ENCODE data around the gene DCTPP1.

Gene DCTPP1

DNA sequence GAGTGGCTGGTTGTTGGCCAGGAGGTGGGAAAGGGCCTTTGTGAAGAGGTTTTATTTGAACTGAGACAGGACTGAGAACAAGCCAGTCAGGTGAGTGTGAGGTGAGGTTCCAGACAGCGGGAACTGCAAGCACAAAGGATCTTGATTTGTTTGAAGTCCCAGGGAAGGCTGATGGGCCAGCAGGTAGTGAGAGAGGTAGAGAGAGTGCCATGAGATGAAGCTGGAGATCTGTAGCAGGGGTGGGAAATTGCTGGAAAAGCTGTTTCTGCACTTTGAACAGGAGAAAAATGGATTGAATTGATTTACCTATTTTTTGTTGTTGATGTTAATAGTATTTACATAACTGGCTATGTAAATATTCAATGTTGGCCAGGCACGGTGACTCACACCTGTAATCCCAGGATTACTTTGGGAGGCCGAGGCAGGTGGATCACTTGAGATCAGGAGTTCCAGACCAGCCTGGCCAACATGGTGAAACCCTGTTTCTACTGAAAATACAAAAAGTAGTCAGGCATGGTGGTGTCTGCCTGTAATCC lies 7.7 kb upstream of the DCTPP1 start:
- no peak overlapping the region for H3K4me3 ChIP-seq
- DNase-seq (ENCODE audit: low spot score): no peak
- no peak overlapping the region for H3K27ac ChIP-seq
- TF ChIP-seq CTCF (IDR thresholded peaks at IDR 0.05): no peak

DNA sequence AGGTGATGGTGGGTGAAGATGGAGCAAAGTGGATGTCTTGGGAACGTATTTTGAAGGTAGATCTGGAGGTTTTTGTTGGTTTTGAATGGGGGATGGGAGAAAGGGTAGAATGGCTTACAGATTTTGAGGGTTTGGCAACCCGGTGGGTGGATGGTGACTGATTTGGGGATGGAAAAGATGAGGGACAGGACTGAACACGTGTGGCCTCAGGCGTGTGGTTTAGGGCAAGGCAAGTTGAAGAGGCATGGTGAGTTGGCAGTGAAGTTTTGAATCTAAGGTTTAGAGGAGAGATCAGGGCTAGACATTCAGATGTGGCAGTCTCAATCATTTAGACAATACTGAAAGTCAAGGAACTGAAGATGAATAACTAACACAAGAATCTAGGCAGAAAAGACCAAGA lies 5.0 kb upstream of the DCTPP1 start:
- no peak for DNase-seq (ENCODE audit: low spot score)
- Histone ChIP-seq H3K4me3 (no peak overlapping the region), H3K27ac (no peak overlapping the region)
- TF ChIP-seq CTCF (IDR thresholded peaks at IDR 0.05): no peak

DNA sequence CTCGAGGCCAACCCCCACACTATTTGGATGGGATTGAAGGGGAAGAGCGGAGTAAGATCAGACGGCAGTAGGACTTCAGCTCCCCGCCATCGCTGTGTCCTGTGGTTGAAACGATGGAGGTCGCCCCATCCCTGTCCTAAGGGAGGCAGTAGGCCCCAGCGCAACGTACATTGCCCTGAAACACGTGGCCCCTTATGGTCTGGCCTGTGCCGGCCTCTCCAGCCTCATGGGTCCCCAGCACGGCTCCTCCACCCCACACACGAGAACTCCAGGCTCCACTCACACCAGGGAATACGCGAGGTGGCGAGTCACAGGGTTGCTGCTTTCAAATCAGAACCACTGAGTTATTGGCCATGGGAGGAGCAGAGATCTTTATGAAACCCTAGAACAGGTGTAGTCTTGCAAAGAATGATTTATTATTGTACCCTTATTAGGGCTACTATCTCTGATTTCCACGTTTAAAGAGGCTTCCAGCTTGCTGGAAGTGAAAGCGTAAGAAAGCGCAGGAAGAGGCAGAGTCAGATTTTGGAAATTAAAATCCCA lies 669 bp upstream of the DCTPP1 start:
- H3K27ac ChIP-seq: peak overlapping the region; percentile 53 to 77
- DNase-seq (ENCODE audit: low spot score): peak; percentile 76
- TF ChIP-seq CTCF (IDR thresholded peaks at IDR 0.05): peak; percentile 43
- peak overlapping the region; percentile 77 for H3K4me3 ChIP-seq

DNA sequence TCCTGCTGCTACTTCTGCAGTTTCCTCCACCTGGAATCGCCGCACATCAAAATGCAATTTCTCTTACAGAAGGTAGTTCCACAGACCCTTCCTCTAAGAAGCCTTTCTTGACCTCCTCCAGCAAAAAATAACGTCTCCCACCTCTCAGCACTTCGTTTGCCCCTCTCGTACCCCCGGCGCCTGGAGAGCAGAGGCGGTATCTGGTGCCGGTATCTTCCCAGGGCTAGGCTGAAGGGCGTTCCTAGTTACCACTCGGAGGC lies 482 bp downstream of the DCTPP1 start:
- DNase-seq (ENCODE audit: low spot score): no peak
- Histone ChIP-seq H3K4me3 (peak overlapping the region; percentile 77), H3K27ac (peak overlapping the region; percentile 35 to 77)
- no peak for TF ChIP-seq CTCF (IDR thresholded peaks at IDR 0.05)

- no peak for DNase-seq (ENCODE audit: low spot score)
- Histone ChIP-seq H3K4me3 (no peak overlapping the region), H3K27ac (no peak overlapping the region)
- no peak for TF ChIP-seq CTCF (IDR thresholded peaks at IDR 0.05)
These were observed 1.8 kb downstream of the DCTPP1 start for GRCh38 chr16:30428055-30428454.

DNA sequence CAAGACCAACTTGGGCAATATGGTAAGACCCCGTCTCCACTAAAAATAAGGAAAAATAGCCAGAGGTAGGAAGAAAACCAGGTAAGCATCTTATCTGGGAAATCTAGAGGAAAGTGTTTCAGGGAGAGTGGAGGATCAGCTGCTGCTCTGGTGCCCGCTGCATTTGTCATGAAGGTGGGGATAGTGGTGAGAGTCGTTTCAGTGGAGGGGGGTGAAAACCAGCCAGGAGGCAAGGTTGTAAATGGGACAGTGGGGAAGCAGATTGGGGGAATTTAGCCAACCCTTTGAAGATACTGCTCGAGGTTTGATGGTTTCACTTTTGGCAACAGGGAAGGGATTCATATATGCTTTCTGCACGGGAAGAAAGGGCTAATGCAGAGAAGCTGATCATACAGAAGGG lies 8.8 kb downstream of the DCTPP1 start:
- no peak for TF ChIP-seq CTCF (IDR thresholded peaks at IDR 0.05)
- Histone ChIP-seq H3K4me3 (no peak overlapping the region), H3K27ac (no peak overlapping the region)
- no peak for DNase-seq (ENCODE audit: low spot score)

- no peak for DNase-seq (ENCODE audit: low spot score)
- H3K27ac ChIP-seq: peak overlapping the region; percentile 60 to 82
- H3K4me3 ChIP-seq: peak overlapping the region; percentile 70
- TF ChIP-seq CTCF (IDR thresholded peaks at IDR 0.05): no peak
These were observed 11.3 kb downstream of the DCTPP1 start for GRCh38 chr16:30418350-30419181.
